ENCODE results near the gene SPEM1.

SPEM1 gene

DNA sequence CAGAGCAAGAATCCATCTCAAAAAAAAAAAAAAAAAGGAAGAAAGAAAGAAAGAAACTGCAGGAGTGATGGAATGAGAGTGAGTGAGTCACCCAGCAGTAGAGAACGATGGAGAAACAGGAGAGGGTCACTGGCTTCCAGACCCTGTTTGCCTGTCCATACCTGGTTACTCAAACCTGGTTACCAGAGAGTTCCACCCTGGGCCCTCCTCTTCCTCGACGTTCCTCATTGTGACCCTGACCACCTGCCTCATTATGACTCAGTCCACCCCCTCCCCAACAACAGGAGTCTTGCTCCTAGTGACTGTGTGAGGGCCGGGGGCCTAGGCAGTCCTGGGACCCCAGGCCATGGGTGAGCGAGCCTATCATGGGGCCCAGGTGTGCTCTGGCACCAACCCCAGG is 8.4 kb downstream of the SPEM1 start, which contains the start of gene SPEM3:
TSS of gene SPEM3 (plus strand) at position 301 of the 400 bp plus-strand sequence. CDS start at position 347, 46 bp downstream.
- Histone ChIP-seq H3K4ac (ENCODE audit: low read length) (no peak within 1 kb of the TSS), H3K79me1 (ENCODE audit: low read depth, low read length) (peaks cover 3% of the 10 kb centered on the region), H4K91ac (ENCODE audit: low read depth, low read length, poor library complexity) (peak within 1 kb of the TSS; percentile 22), H3K9ac (ENCODE audit: low read depth, low read length, poor library complexity) (no peak within 1 kb of the TSS), H3K27me3 (ENCODE audit: control insufficient read depth in 3 of 3, insufficient read depth in 3 of 3, low read depth in 1 of 3, low read length in 3 of 3) (no peaks in the 10 kb centered on the region), H2AFZ (ENCODE audit: low read length) (no peak within 1 kb of the TSS), H2BK5ac (ENCODE audit: low read length) (peak within 1 kb of the TSS; percentile 79), H3K4me1 (ENCODE audit: control insufficient read depth in 2 of 2, insufficient read depth in 1 of 2, low read depth in 1 of 2, low read length in 2 of 2) (no peaks in the 10 kb centered on the region), H3K14ac (ENCODE audit: low read length) (no peak within 1 kb of the TSS), H2AK5ac (ENCODE audit: low read depth, low read length) (peak within 1 kb of the TSS; percentile 97), H3K23ac (ENCODE audit: low read depth, low read length, poor library complexity) (no peak within 1 kb of the TSS), H3K18ac (ENCODE audit: low read length) (no peak within 1 kb of the TSS), H3K4me2 (ENCODE audit: insufficient read depth, low read length, poor library complexity, severe bottlenecking) (no peak within 1 kb of the TSS), H3K36me3 (replicated peaks in 1 of 2; ENCODE audit: control insufficient read depth in 2 of 2, insufficient read depth in 2 of 2, low read length in 2 of 2) (no peaks in the 10 kb centered on the region), H3K4me3 (ENCODE audit: low read length in 2 of 2) (peak within 1 kb of the TSS in 1 of 2 donors; percentile 44), H4K8ac (ENCODE audit: low read depth, low read length) (no peak within 1 kb of the TSS), H3K9me3 (replicated peaks in 1 of 2; ENCODE audit: control insufficient read depth in 2 of 2, insufficient read depth in 1 of 2, low read depth in 1 of 2, low read length in 2 of 2) (no peaks in the 10 kb centered on the region), H2BK120ac (ENCODE audit: low read depth, low read length) (no peak within 1 kb of the TSS), H2BK12ac (ENCODE audit: low read length) (peak within 1 kb of the TSS; percentile 63), H2BK15ac (ENCODE audit: low read length) (peak within 1 kb of the TSS; percentile 87), H3K27ac (replicated peaks; ENCODE audit: low read length) (no peak within 1 kb of the TSS)
- DNase-seq (ENCODE audit: low spot score): no peak
- WGBS, 2 donors (ENCODE audit: extremely low coverage in 2 of 2, insufficient read length in 2 of 2, insufficient replicate concordance in 1 of 2): no CpG with 5 or more reads among the region's 5 CpGs

DNA sequence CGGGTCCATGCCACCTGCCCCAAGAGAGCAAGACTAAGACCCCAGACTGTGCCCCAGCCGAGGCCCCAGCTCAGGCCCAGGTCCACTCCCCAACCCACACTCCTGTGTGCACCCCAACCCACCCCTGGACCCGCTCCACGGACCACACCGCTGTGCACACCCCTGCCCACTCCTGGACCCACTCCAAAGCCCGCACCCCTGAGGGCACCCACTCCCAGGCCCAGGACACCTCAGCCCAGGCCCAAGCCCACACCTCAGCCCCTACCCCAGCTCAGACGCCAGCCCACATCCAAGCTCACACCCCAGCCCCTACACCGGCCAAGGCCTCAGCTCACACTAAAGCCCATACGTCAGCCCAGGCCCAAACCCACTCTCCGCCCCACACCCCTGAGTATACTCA is 9.6 kb downstream of the SPEM1 start:
- H3K4me1 ChIP-seq (ENCODE audit: control insufficient read depth in 2 of 2, insufficient read depth in 1 of 2, low read depth in 1 of 2, low read length in 2 of 2): no peaks in the 10 kb centered on the region
- H2BK15ac ChIP-seq (ENCODE audit: low read length): no peak overlapping the region
- H2AK5ac ChIP-seq (ENCODE audit: low read depth, low read length): peak overlapping the region; percentile 94
- H4K91ac ChIP-seq (ENCODE audit: low read depth, low read length, poor library complexity): no peak overlapping the region
- peak overlapping the region; percentile 63 for H2BK12ac ChIP-seq (ENCODE audit: low read length)
- no peak overlapping the region for H3K4me3 ChIP-seq (ENCODE audit: low read length in 2 of 2)
- DNase-seq (ENCODE audit: low spot score): no peak
- H3K9me3 ChIP-seq (replicated peaks in 1 of 2; ENCODE audit: control insufficient read depth in 2 of 2, insufficient read depth in 1 of 2, low read depth in 1 of 2, low read length in 2 of 2): no peaks in the 10 kb centered on the region
- no peak overlapping the region for H3K27ac ChIP-seq (replicated peaks; ENCODE audit: low read length)
- H3K79me1 ChIP-seq (ENCODE audit: low read depth, low read length): peaks cover 3% of the 10 kb centered on the region
- H2BK120ac ChIP-seq (ENCODE audit: low read depth, low read length): no peak overlapping the region
- no peak overlapping the region for H3K9ac ChIP-seq (ENCODE audit: low read depth, low read length, poor library complexity)
- no peak overlapping the region for H2AFZ ChIP-seq (ENCODE audit: low read length)
- H3K4me2 ChIP-seq (ENCODE audit: insufficient read depth, low read length, poor library complexity, severe bottlenecking): no peak overlapping the region
- WGBS, 2 donors (ENCODE audit: extremely low coverage in 2 of 2, insufficient read length in 2 of 2, insufficient replicate concordance in 1 of 2): no CpG with 5 or more reads among the region's 10 CpGs
- peak overlapping the region; percentile 13 for H2BK5ac ChIP-seq (ENCODE audit: low read length)
- H3K4ac ChIP-seq (ENCODE audit: low read length): no peak overlapping the region
- no peak overlapping the region for H3K18ac ChIP-seq (ENCODE audit: low read length)
- H3K14ac ChIP-seq (ENCODE audit: low read length): no peak overlapping the region
- no peaks in the 10 kb centered on the region for H3K27me3 ChIP-seq (ENCODE audit: control insufficient read depth in 3 of 3, insufficient read depth in 3 of 3, low read depth in 1 of 3, low read length in 3 of 3)
- H3K36me3 ChIP-seq (replicated peaks in 1 of 2; ENCODE audit: control insufficient read depth in 2 of 2, insufficient read depth in 2 of 2, low read length in 2 of 2): no peaks in the 10 kb centered on the region
- peak overlapping the region; percentile 85 for H3K23ac ChIP-seq (ENCODE audit: low read depth, low read length, poor library complexity)
- peak overlapping the region; percentile 43 for H4K8ac ChIP-seq (ENCODE audit: low read depth, low read length)

DNA sequence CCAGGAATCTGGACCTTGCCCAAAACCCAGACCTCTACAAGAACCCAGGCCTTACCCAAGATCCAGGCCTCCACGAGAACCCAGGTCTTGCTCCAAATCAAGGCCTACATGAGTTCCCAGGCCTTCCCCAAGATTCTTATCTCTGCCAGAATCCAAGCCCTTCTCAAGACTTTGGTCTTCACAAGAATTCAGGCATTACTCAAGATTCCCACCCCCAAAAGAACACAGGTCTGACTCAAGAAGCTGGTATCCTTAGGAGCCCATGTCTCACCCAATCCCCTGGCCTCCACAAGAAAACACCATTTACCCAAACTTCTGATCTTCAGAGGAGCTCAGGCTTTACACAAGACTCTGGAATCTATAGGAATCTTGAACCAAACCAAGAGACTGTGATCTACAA is 11.1 kb downstream of the SPEM1 start:
- H2BK15ac ChIP-seq (ENCODE audit: low read length): no peak overlapping the region
- H4K91ac ChIP-seq (ENCODE audit: low read depth, low read length, poor library complexity): no peak overlapping the region
- H3K14ac ChIP-seq (ENCODE audit: low read length): no peak overlapping the region
- H2BK120ac ChIP-seq (ENCODE audit: low read depth, low read length): no peak overlapping the region
- WGBS, 2 donors (ENCODE audit: extremely low coverage in 2 of 2, insufficient read length in 2 of 2, insufficient replicate concordance in 1 of 2): no CpG with 5 or more reads among the region's 1 CpG
- peaks cover 8 to 10% (median 10%) of the 10 kb centered on the region in 3 experiments for H3K27me3 ChIP-seq (ENCODE audit: control insufficient read depth in 3 of 3, insufficient read depth in 3 of 3, low read depth in 1 of 3, low read length in 3 of 3)
- peaks cover 0 to under 1% of the 10 kb centered on the region in 2 donors for H3K9me3 ChIP-seq (replicated peaks in 1 of 2; ENCODE audit: control insufficient read depth in 2 of 2, insufficient read depth in 1 of 2, low read depth in 1 of 2, low read length in 2 of 2)
- H3K36me3 ChIP-seq (replicated peaks in 1 of 2; ENCODE audit: control insufficient read depth in 2 of 2, insufficient read depth in 2 of 2, low read length in 2 of 2): no peaks in the 10 kb centered on the region
- H3K79me1 ChIP-seq (ENCODE audit: low read depth, low read length): peaks cover 1% of the 10 kb centered on the region
- H2BK5ac ChIP-seq (ENCODE audit: low read length): no peak overlapping the region
- H3K4me2 ChIP-seq (ENCODE audit: insufficient read depth, low read length, poor library complexity, severe bottlenecking): no peak overlapping the region
- no peak overlapping the region for H2AFZ ChIP-seq (ENCODE audit: low read length)
- no peak overlapping the region for H2AK5ac ChIP-seq (ENCODE audit: low read depth, low read length)
- no peak overlapping the region for H2BK12ac ChIP-seq (ENCODE audit: low read length)
- no peak overlapping the region for H3K4me3 ChIP-seq (ENCODE audit: low read length in 2 of 2)
- no peak overlapping the region for H3K4ac ChIP-seq (ENCODE audit: low read length)
- DNase-seq (ENCODE audit: low spot score): no peak
- no peak overlapping the region for H4K8ac ChIP-seq (ENCODE audit: low read depth, low read length)
- no peak overlapping the region for H3K27ac ChIP-seq (replicated peaks; ENCODE audit: low read length)
- H3K4me1 ChIP-seq (ENCODE audit: control insufficient read depth in 2 of 2, insufficient read depth in 1 of 2, low read depth in 1 of 2, low read length in 2 of 2): peaks cover 3 to 6% of the 10 kb centered on the region in 2 donors
- no peak overlapping the region for H3K18ac ChIP-seq (ENCODE audit: low read length)
- no peak overlapping the region for H3K9ac ChIP-seq (ENCODE audit: low read depth, low read length, poor library complexity)
- H3K23ac ChIP-seq (ENCODE audit: low read depth, low read length, poor library complexity): no peak overlapping the region

DNA sequence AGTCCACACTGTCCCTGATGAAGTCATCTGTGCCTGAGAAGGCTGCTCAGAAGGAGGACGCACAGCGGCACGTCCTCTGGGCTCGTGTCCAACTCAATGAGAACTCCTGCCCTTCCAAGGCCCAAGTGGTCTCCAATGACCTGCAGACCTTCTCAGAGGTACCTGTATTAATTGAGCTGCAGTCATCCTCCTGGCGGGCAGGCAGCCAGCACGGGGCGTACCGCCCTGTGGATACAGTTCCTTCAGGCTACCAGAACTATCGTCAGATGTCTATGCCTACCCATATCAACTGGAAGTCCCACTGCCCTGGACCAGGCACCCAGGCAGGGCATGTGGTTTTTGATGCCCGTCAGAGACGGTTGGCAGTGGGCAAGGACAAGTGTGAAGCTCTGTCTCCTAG is 12.2 kb downstream of the SPEM1 start:
- H2BK15ac ChIP-seq (ENCODE audit: low read length): peak overlapping the region; percentile 62
- no peaks in the 10 kb centered on the region for H3K36me3 ChIP-seq (replicated peaks in 1 of 2; ENCODE audit: control insufficient read depth in 2 of 2, insufficient read depth in 2 of 2, low read length in 2 of 2)
- H3K18ac ChIP-seq (ENCODE audit: low read length): no peak overlapping the region
- H2BK12ac ChIP-seq (ENCODE audit: low read length): no peak overlapping the region
- peaks cover 0 to 4% of the 10 kb centered on the region in 2 donors for H3K9me3 ChIP-seq (replicated peaks in 1 of 2; ENCODE audit: control insufficient read depth in 2 of 2, insufficient read depth in 1 of 2, low read depth in 1 of 2, low read length in 2 of 2)
- no peak overlapping the region for H4K91ac ChIP-seq (ENCODE audit: low read depth, low read length, poor library complexity)
- H2AFZ ChIP-seq (ENCODE audit: low read length): no peak overlapping the region
- H3K9ac ChIP-seq (ENCODE audit: low read depth, low read length, poor library complexity): no peak overlapping the region
- H2BK120ac ChIP-seq (ENCODE audit: low read depth, low read length): no peak overlapping the region
- H3K79me1 ChIP-seq (ENCODE audit: low read depth, low read length): no peaks in the 10 kb centered on the region
- H2AK5ac ChIP-seq (ENCODE audit: low read depth, low read length): no peak overlapping the region
- no peak overlapping the region for H4K8ac ChIP-seq (ENCODE audit: low read depth, low read length)
- WGBS, 2 donors (ENCODE audit: extremely low coverage in 2 of 2, insufficient read length in 2 of 2, insufficient replicate concordance in 1 of 2): no CpG with 5 or more reads among the region's 11 CpGs
- H2BK5ac ChIP-seq (ENCODE audit: low read length): no peak overlapping the region
- no peak overlapping the region for H3K23ac ChIP-seq (ENCODE audit: low read depth, low read length, poor library complexity)
- peaks cover 9 to 19% (median 16%) of the 10 kb centered on the region in 3 experiments for H3K27me3 ChIP-seq (ENCODE audit: control insufficient read depth in 3 of 3, insufficient read depth in 3 of 3, low read depth in 1 of 3, low read length in 3 of 3)
- no peak overlapping the region for H3K4ac ChIP-seq (ENCODE audit: low read length)
- no peak overlapping the region for H3K14ac ChIP-seq (ENCODE audit: low read length)
- DNase-seq (ENCODE audit: low spot score): no peak
- peak overlapping the region in 1 of 2 donors; percentile 3 for H3K4me3 ChIP-seq (ENCODE audit: low read length in 2 of 2)
- no peak overlapping the region for H3K4me2 ChIP-seq (ENCODE audit: insufficient read depth, low read length, poor library complexity, severe bottlenecking)
- peaks cover 5 to 11% of the 10 kb centered on the region in 2 donors for H3K4me1 ChIP-seq (ENCODE audit: control insufficient read depth in 2 of 2, insufficient read depth in 1 of 2, low read depth in 1 of 2, low read length in 2 of 2)
- no peak overlapping the region for H3K27ac ChIP-seq (replicated peaks; ENCODE audit: low read length)

Data from neuronal stem cell (in vitro differentiated cells).